GM19452 (cell line): ENCODE data around the gene PAK5.
"Not testable (repeated sequence)": the region's sequence is repeated elsewhere in the genome, so short reads cannot be mapped to it uniquely, and the experiment has no call there.

Experiments used
- ATAC-seq: cut with Tn5 transposase; IDR thresholded peaks from one replicate; pipeline ENCODE4 v1.9.1; 2021; ENCODE audit not compliant: unreplicated experiment

The PAK5 gene

DNA sequence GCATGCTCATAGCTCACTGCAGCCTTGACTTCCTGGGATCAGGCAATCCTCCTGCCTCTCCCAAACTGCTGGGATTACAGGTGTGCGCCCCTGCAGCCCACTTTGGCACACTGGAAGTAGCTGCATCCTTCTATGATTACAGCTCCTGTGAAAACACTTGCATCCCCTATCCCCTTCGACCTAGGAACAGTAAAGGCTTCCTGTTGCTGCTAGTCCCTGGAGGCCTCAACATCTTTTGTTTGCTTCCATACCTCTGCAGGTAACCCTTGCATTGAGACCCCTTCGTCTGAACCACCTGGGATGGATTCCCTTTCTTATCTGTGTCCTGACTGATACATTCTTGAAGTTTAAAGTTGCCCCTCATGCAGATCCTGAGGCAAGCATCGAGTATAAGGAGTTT, 152.4 kb downstream of the PAK5 start:
- ATAC-seq, result no peak

GRCh38 chr20:9686001-9686400, 152.9 kb downstream of the PAK5 start:
- ATAC-seq, result no peak

DNA sequence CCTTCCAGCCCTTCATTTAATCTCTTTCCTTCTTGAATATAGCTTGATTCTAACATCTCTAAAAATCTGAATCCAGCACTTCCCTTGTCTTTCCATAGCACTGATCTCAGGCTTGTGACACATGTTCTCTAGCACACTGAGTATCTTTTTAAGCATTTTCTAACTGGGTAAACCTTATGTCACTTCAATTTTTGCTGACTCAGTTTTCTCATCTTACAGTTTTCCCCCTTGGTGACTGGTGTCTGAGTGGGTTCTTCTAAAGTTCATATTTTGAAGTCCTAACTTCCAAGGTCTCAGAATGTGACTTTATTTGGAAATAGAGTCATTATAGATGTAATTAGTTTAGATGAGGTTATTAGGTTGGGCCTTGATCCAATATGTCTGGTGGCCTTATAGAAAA, 153.9 kb downstream of the PAK5 start:
- no peak for ATAC-seq

DNA sequence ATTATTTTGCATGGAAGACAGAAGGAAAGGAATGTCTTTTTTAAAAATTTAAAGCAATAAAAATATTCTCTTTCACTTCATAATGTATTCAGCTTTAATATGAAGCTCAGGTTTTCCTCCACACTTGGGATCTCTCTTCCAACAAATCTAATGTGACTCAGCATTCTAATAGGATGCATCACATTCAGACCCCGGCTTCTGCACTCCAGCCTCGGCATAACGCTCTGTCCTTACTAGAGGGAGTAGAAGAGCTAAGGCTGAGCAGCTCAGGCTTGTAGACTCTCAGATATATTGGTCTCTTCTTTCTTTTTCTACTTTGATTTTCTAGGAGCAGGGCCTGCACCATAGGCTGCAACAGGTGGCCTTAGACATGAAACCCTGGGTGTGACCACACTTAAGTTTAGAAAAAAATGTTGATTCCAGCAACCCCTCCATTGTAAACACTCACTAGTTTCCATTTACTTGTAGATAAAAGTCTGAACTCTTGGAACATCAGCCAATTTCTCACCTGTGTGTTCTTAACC, 161.7 kb downstream of the PAK5 start:
- no peak for ATAC-seq

DNA sequence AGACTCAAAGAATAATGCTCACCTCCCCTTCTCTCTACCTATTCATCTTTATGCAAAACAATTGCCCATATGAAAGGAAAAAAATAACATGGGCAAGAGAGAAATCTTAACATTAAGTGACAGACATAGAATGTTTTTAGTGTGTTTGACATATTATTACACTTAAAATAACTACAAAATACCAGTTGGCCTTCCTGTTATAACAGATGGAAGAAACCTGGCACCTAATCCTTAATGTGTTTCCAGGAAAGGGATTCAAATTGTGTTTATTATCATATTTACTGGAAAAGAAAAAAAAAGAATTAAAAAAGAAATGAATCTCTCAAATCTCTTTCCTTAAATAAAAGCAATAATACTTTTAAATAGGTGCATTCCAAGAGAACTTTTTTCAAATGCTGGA, 165.9 kb downstream of the PAK5 start:
- no peak for ATAC-seq

DNA sequence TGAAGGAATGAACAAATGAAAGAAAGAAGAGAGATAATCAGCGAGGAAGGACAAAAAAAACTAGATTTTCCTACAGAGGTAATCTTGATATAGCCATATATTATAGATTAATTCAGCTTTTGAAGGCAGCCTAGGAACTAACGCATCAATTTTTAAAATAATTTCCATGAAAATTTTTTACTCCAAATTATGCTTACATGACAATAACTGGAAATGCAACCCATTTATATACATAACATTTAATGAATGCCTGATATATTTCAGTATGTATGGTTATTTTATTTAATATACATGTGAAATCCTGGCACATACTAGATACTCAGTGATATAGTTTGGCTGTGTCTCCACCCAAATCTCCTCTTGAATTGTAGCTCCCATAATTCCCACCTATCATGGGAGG, 166.8 kb downstream of the PAK5 start:
- ATAC-seq, result no peak

GRCh38 chr20:9668381-9668780, 170.5 kb downstream of the PAK5 start:
- ATAC-seq, result no peak

DNA sequence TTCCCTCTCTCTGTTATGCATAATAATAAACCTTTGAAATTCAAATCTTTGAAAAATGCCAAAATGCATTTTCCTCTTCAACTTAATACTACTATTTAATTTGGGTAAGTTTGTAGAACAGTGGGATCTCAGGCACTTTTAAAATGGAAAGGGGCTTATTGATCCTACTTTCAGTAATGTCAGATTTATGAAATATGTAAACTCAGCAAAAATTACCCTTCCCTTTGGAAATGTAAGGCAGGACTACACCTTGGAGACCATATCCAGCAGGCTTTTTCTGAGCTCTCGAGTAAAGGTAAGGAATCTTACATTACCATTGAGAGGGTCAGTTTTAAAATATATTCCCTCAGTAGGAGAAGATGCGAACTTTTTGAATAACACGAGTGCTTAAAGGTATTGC, 175.5 kb downstream of the PAK5 start:
- ATAC-seq, result no peak

GRCh38 chr20:9660236-9660868, 178.5 kb downstream of the PAK5 start:
- no peak for ATAC-seq

DNA sequence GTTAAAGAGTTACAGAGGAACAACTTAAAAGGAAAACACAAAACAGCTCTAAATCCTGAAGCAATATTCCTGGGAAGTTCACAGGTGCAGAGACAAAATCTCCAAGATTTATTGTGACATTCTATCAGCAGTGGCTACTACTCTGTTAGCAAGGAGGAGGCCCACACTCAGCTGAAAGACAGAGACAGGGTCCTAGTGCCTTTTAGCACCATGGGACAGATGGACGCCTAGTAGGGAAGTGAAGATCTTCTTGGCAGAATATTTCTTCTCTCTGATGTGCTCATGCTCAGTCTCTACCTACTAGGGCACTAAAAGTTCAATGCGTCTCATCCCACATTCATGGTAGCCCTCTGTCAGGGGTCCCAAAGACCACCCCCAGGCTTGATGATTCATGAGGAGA, 191.1 kb downstream of the PAK5 start:
- no peak for ATAC-seq

- no peak for ATAC-seq
Observed at GRCh38 chr20:9646375-9646774, 192.5 kb downstream of the PAK5 start.

GRCh38 chr20:9642882-9643281, 196.0 kb downstream of the PAK5 start:
- no peak for ATAC-seq

- ATAC-seq, result not testable (repeated sequence)
Observed at GRCh38 chr20:9641499-9642000, 197.3 kb downstream of the PAK5 start.

- no peak for ATAC-seq
Observed at GRCh38 chr20:9637889-9638288, 201.0 kb downstream of the PAK5 start.

DNA sequence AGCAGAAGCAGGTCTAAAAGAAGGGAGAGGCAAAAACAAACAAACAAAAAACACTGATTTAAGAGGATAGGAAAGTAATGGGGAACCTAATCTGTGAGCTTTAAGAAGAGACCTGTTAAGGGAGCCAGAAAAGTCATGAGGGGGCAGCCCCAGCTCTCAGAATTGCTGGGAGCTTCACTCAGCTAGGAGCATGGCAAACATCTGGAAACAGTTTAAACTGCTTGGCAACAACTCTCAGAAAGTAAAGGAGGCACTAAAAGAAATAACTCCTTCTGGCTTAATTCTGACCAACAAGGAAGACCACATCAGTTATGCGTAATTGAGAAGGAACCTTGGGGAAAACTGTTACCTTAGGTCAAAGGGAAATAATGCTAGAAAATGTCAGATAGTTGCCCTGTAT, 203.1 kb downstream of the PAK5 start:
- ATAC-seq, result no peak

DNA sequence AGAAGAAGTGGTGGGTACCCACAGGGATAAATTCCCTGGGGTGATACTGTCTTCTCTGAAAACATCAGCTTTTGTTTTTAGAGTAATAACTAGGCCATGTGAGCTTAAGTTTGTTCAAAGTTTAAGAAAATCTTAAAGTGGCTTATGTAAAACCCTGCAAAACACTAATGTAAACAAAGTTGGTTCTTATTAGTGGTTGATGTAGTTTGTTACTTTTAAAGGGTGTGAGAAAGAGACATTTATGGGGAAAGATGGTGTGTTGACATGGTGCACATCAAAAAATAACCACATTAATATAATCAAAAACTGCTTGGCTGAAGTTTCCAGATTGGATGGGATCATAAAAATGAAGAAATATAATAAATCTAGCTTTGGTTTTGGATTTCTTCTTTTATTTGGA, 204.5 kb downstream of the PAK5 start:
- no peak for ATAC-seq

- ATAC-seq, result no peak
Observed at GRCh38 chr20:9632991-9633390, 205.9 kb downstream of the PAK5 start.

DNA sequence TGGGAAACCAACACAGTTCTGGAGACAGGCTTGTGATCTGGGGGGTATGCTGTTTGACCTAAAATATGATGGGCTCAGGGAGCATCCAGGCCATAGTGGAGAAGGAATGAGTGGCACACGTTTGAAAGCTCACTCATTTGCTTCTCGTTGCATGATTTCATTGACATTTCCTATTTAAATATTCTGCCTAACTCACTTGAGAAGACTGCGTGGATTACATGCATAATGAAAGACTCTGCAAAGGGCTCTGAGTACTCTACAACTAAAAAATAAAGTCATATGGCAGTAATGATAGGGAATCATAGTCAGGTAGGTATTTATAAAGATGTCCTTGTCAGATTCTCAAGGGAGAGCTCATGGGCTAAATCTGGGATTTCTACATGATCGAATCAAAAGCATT, 206.6 kb downstream of the PAK5 start:
- no peak for ATAC-seq

DNA sequence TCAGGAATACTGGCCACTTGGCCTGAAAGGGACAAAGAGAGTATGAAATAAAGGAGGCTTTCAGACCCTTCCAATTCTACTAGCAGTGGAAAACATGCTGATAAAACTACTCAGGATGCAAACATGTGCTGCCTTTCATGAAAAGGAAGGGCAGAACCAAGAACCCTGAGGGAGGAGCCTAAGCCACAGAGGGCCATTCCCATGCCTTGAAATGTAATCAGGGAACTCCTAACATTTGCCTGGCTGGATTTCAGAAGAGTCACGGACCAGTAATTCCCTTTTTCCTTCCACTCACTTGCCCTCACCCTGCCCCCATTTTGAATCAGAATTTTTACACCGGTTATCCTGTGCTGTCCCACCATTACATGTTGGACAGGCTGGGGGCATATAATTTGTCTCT, 208.3 kb downstream of the PAK5 start:
- ATAC-seq, result no peak

GRCh38 chr20:9629831-9630230, 209.0 kb downstream of the PAK5 start:
- ATAC-seq, result no peak

DNA sequence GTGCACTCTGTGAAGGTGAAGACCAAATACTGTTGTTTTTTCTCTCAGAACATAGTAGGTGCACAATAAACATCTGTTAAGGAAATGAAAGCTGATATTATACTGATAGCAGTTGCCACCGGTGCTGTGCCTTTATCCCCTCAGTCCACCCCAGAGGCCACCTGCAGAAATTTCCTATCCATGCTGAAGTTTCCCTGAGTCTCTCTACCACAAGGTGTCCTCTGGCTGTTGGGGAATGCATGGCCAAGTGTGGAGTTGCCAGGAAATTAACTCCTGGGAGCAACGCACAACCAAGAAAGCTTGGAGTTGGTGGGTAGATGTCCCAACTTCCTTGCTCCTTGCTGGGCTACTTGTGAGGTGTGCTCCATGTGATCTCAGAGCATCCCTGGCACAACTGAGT, 210.3 kb downstream of the PAK5 start:
- ATAC-seq, result no peak

DNA sequence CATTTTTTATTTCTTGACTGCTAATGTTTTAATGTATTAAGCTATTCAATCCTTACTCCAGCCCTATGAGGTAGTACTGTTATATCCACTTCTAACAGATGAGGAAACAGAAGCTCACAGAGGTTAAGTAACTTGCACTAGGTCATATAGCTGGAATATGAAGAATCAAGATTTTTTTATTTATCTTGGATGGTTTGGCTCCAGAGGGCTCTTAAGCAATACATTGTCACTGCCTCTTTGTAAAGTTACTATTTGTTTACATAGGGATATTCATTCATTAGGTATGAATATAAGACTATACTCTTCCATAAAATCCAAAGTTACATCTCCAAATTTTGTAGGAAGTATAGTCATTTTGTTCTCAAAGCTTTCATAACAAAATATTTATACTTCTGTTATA, 210.7 kb downstream of the PAK5 start:
- no peak for ATAC-seq

GRCh38 chr20:9627219-9627618, 211.7 kb downstream of the PAK5 start:
- ATAC-seq, result no peak
